ENCODE results near the gene LHX6. TPM values are rescaled to one million over a fixed set of nuclear protein-coding genes. Genes with fewer than 3 reads are reported as not detected.

The LHX6 gene
- polyA plus RNA-seq (ENCODE audit: insufficient read length in 4 of 4) = 1 to 10 TPM; 3.6 to 5.2 (median 4.2) TPM

DNA sequence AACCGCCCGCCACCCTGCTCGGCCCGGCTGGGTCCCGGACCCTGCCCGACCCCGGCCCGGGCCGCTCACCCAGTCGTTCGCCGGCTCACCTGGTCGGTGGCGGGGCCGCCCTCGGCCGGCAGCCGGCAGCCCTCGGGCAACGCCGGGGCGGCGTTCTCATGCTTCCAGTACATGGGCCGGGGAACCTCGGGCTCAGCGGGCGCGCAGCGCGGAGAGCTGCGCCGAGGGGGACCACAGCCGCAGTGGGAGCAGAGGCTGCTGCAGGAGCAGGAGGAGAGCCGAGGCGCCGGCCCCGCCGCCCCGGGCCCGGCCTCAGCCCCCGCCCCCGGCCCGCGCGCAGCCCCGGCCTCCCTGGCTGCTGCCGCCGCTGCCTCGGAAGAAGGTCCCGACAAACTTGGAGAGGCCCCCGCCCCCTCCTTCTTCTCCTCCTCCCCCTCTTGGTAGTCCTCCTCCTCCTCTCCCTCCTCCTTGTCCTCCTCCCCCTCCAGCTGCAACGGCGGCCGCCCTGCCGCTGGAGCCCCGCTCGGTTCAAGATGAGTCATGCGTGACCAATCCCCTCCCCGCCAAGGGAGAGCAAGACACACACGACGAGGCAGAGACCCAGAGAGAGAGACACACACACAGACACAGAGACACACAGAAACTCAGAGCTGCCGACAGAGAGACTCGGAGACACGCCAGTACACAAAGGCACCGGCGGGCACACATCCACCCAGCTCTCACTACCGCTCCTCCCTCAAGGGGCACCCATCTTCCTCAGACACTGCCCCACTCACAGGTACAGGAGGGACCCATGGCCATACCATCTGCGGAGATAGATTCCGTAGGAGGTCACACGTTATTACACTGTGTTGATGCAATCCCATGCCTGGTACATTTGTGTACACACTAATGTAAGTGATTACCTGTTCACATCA lies at the start of gene LHX6:
Gene LHX6, minus strand, starts transcription at position 390 of the 917 bp plus-strand sequence. Its CDS starts 217 bp downstream, at position 173.
- no peak for DNase-seq (ENCODE audit: low read depth in 4 of 4, low spot score in 2 of 4)

DNA sequence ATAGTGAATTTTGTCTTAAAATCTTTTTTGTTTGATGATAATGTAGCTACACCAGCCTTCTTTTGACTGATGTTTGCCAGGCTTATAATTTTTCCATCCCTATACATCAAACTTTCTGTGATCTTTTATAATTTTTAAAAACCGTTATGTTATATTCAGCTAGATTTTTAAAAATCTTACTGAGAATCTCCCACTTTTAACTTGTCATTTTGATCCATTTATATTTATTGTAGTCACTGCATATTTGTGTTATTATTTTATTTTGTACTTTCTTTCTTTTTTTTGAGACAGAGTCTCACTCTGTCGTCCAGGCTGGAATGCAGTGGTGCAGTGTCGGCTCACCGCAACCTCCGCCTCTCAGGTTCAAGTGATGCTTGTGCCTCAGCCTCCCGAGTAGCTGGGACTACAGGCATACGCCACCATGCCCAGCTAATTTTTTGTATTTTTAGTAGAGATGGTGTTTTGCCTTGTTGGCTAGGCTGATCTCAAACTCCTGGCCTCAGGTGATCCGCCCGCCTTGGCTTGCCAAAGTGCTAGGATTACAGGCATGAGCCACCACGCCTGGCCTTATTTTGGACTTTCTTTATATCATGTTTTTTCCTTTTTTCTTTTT lies 48.6 kb upstream of the LHX6 start:
- DNase-seq (ENCODE audit: low read depth in 4 of 4, low spot score in 2 of 4) = no peak

GRCh38 chr9:122276096-122276495 lies 47.3 kb upstream of the LHX6 start:
- no peak for DNase-seq (ENCODE audit: low read depth in 4 of 4, low spot score in 2 of 4)

GRCh38 chr9:122274055-122274454 lies 45.3 kb upstream of the LHX6 start:
- DNase-seq (ENCODE audit: low read depth in 4 of 4, low spot score in 2 of 4) = no peak

DNA sequence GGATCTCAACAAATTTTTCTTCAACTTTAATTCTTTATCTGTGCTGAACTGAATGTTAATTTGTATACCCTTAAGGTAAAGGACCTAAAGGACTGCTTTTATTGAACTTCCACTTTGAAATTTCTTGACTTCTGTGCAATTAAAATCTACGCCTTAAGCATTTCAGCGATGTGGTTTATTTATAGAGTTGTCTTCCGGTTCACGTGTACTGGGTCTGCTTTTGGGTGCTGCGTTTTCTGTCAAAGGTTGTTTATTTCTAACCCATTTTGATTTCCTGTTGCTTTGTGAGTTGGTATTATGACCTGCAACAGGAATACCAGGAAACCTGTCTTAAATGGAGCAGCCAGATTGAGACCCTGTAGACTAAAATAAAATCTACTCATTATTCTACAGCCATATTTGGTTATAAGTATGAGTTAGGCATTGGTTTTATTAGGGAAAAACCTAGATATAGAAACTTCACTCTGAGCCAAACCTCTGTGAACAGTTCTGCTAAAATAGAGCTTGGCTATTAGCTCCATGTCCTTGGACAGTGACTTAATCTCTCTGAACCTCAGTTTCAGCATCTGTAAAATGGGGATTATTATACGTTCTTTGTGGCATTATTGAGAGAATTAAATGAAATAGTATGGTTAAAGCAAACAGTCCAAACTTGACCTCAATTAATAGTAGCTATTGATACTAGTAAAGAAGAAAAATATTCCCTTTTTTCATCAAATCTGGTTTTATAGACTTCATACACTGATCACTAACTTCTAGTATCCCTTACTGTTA lies 39.5 kb upstream of the LHX6 start:
- no peak for DNase-seq (ENCODE audit: low read depth in 4 of 4, low spot score in 2 of 4)

- DNase-seq (ENCODE audit: low read depth in 4 of 4, low spot score in 2 of 4) = peak in 2 of 4 donors; percentile 8 to 9
Measured at GRCh38 chr9:122265149-122265915, 36.6 kb upstream of the LHX6 start.

DNA sequence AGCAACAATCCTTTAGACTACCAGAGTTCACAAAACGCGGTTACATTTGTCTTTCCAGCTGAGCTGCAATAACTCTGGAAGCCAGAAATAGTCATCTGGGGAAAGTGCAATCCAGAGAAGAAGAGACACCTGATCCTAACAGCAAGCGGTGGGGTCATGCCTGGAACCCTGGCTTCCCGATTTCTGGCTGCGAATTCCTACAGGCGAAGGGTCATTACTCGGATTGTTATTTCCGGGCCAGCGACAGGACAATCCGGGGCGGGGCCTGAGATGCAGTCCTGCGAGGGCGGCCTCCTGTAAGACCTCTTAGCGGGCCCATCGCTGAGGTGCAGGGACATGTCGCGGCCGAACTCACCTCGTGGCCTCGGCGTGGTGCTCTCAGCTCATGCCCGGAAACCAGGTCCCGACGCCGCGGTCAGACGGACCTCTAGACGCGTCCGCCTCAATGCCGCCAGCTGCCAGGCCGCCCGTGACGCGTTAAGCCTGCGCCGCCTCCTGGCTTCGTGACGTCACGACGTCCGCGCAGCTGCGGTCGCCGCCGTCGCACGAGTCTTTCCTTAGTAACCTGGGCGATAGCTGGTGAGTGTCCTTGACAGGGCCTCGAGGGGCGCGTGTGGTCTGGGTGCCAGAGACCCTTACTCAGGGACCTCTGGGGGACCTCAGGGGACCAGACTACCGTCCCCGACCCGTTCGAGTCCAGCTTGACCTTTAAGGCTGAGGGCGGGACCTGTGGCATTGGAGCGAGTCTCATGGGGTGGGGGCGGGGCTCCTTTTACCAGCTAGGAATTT lies 35.8 kb upstream of the LHX6 start, which contains the start of the genes MRRF and RBM18:
Gene MRRF, plus strand, starts transcription at position 523 of the 789 bp plus-strand sequence. CDS start 6,010 bp downstream, outside the sequence.
Gene RBM18, minus strand, starts transcription at position 481 of the 789 bp plus-strand sequence. CDS start 3,348 bp downstream, outside the sequence.
- peak; percentile 75 to 87 (median 82) for DNase-seq (ENCODE audit: low read depth in 4 of 4, low spot score in 2 of 4)

DNA sequence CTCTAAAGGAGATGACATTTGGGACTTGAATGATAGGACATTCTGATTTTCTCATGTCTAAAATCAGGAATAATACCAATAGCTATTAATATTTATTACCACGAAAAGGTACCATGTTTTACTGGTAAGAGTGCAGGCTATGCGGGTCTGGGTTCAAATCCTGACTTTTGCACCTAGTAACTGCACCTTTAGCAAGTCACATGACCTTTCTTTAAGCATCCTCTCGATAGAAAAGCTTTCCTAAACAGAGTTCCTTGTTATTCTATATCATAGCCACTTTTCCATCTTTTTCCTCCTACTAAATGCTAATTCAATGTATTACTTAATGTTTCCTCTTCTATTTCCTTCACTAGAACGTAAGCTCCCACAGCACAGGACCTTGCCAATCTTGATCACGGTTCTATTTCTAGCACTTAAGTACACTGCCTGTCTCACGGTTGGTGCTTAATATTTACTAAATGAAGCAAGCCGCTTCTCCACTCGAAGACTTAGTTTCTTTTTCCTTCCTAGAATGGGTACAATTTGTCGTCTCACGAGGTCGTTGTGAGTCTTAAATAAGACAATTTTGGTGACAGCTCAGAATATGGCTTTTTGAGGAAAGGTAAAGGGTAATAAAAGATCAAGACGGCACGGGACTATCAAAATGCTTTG lies 35.1 kb upstream of the LHX6 start:
- peak in 2 of 4 donors; percentile 2 to 7 for DNase-seq (ENCODE audit: low read depth in 4 of 4, low spot score in 2 of 4)

GRCh38 chr9:122262073-122262472 lies 33.3 kb upstream of the LHX6 start:
- DNase-seq (ENCODE audit: low read depth in 4 of 4, low spot score in 2 of 4) = no peak

DNA sequence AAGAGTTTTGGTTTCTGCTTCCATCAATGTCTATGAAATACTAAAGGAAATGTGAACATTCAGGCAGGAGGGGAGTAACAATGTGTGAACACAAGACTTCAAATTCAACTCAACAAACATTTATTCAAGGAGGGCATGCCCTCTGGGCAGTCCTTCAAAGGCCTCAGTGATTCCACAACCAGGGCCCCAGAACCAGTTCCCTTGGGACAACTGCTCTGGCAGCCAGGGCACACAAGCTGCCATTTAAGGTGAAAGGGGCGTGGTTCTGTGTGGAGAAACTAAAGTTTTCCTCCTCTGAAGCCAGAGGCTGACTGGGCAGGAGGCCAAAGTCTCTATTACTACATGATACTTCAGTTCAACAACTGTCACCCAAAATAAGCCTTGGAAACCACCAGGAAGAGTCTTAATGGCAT lies 32.7 kb upstream of the LHX6 start:
- no peak for DNase-seq (ENCODE audit: low read depth in 4 of 4, low spot score in 2 of 4)

DNA sequence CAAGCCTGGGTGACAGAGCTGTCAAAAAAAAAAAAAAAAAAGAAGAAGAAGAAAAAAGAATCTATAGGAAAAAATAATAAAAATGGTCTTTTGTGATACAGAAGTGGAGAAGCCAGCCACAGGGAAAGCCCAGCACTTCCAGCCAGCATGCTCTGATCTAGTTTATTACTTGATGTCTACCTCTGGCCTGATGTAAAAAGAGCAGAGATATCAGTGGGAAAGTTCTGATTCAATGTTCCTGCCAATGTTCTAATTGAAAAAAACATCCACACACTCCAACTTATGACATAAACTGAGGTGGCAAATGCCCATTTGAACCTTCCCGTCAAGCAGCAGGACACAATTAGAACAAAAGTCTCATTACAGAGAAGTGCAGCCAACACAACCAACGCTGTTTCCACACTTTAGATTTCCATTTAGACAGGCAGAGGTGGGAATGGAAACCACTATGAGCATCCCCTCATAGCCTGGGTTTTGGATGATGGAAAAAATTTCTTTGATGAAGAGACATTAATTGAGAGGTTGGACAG lies 30.2 kb upstream of the LHX6 start:
- no peak for DNase-seq (ENCODE audit: low read depth in 4 of 4, low spot score in 2 of 4)

DNA sequence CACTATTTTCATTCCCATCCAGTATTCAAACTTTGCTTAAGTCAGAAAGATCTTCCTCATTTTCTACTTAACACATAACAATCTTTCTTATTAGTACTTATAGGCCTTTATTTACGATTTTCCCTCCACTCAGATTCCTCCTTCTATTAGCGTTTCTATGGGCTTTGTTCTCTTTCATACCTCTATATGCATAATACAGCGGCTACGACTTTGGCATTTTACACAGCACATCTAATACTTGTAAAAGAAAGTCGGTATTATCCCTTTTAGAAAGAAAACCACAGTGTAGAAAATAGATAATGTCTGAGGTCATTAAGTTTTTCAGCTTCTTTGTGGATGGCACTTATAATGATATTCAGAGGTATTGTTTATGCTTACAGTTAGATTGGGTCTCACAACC lies 27.4 kb upstream of the LHX6 start:
- no peak for DNase-seq (ENCODE audit: low read depth in 4 of 4, low spot score in 2 of 4)

DNA sequence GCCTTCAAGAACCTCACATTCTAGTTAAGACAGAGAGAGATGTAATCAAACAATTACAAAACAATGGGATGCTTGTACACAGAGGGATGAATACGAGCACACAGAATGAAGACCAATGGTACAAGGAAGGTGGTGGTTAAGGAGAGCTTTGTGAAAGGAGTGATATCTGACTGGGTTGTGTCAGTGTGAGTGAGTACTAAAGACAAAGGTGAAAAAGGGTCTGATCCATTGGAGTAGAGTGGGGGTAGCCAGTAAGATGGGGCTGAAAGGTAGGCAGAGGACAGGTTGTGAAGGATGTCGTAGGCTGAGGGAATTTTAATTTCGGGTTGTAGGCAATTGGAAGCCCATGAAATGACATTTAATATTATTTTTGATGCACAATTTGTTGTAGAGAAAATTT lies 26.0 kb upstream of the LHX6 start:
- DNase-seq (ENCODE audit: low read depth in 4 of 4, low spot score in 2 of 4) = no peak

GRCh38 chr9:122252796-122253195 lies 24.0 kb upstream of the LHX6 start:
- DNase-seq (ENCODE audit: low read depth in 4 of 4, low spot score in 2 of 4) = no peak

GRCh38 chr9:122251351-122251750 lies 22.6 kb upstream of the LHX6 start:
- DNase-seq (ENCODE audit: low read depth in 4 of 4, low spot score in 2 of 4) = no peak

DNA sequence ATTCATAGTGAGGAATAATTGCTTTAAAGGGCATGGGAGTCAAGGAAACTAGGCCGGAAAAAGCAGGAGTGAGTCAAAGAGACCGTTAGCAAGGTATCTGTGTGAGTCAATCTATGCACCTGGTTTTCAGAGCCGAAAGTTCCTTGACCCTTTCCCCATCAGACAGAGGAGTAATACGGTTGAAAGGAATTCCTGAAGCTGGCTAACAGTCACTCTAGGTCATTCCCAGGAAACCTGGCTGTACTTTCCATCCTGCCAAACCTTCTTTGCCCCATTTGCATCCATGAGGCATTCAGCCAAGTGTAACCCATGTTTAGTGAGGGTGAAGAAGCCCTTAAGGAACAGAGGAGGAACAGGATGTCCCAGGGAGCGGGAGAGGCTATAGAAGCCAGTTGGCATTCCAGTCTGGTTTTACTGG lies 19.7 kb upstream of the LHX6 start:
- DNase-seq (ENCODE audit: low read depth in 4 of 4, low spot score in 2 of 4) = no peak

DNA sequence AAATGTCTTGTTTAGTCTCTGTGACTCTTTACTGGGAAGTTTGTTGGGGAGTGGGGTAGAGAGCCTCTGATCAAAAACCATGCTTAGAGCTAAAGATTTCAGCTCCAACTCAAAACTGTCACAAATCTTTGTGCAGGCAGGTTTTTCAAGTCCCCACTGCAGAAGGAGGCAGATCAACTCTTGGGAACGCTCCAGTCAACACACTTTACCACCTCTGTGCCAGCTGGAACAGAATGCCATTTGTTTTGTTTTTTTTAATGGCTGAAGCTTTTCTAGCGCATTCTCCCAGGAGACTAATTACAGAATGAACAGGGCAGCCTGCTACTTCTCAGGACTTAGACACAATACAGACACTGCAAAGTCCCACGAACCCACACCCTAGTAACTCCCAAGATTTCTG lies 17.9 kb upstream of the LHX6 start:
- no peak for DNase-seq (ENCODE audit: low read depth in 4 of 4, low spot score in 2 of 4)

DNA sequence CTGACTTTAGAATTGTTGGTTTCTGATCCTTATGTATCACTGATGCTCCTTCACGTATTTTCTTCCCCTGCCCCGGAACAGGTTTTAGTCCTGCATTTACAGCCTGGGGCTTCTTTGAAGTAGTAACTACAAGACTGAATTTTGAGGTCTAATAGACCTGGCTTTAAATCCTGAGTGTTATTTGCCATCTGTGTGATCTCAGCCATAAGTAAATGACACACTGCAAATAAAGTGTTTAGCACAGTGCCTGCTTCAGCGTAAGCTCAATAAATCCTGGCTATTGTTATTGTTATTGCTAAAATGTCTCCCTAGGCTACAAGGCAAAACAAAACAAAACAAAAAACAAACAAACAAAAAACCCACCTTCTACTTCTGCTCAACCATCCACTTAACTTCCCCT lies 15.6 kb upstream of the LHX6 start:
- DNase-seq (ENCODE audit: low read depth in 4 of 4, low spot score in 2 of 4) = no peak

Data from left renal cortex interstitium (tissue), 4 donors.